ENCODE data around the gene FGF18.

DNA sequence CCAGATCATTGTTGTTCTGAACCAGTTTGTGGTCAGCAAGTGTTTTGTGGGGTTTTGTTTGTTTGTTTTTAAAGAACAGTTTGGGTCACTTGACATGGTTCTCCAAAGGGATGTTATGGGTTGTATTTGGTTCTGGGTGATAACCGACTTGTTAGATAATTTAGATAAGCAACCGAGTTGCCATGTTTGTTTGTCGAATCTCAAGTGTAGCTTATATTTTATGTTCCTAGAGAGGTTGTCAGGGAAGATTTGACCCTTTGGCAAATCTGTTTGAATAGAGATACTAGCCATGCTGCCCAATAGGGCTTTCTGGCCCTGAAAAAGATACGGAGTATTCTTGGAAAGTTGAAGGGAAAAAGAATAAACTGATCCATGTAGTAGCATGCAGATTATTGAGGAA, 12.2 kb upstream of the FGF18 start:
- TF ChIP-seq SIN3A (IDR thresholded peaks at IDR 0.05; ENCODE audit: borderline replicate concordance, insufficient read depth, low read length) (no peak), POLR2AphosphoS5 (IDR thresholded peaks at IDR 0.05; ENCODE audit: low read depth, low read length) (0 out of 2 replicates have a peak, but pooled peaks have one; percentile 7), TAF1 (IDR thresholded peaks at IDR 0.05; ENCODE audit: borderline replicate concordance, insufficient read depth, low read length) (no peak)
- TF ChIP-seq, protein P1, sequence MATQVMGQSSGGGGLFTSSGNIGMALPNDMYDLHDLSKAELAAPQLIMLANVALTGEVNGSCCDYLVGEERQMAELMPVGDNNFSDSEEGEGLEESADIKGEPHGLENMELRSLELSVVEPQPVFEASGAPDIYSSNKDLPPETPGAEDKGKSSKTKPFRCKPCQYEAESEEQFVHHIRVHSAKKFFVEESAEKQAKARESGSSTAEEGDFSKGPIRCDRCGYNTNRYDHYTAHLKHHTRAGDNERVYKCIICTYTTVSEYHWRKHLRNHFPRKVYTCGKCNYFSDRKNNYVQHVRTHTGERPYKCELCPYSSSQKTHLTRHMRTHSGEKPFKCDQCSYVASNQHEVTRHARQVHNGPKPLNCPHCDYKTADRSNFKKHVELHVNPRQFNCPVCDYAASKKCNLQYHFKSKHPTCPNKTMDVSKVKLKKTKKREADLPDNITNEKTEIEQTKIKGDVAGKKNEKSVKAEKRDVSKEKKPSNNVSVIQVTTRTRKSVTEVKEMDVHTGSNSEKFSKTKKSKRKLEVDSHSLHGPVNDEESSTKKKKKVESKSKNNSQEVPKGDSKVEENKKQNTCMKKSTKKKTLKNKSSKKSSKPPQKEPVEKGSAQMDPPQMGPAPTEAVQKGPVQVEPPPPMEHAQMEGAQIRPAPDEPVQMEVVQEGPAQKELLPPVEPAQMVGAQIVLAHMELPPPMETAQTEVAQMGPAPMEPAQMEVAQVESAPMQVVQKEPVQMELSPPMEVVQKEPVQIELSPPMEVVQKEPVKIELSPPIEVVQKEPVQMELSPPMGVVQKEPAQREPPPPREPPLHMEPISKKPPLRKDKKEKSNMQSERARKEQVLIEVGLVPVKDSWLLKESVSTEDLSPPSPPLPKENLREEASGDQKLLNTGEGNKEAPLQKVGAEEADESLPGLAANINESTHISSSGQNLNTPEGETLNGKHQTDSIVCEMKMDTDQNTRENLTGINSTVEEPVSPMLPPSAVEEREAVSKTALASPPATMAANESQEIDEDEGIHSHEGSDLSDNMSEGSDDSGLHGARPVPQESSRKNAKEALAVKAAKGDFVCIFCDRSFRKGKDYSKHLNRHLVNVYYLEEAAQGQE (IDR thresholded peaks at IDR 0.05; ENCODE audit: insufficient read depth in 1 of 2, low read depth in 2 of 2, low read length in 2 of 2): no peak
